K562 (cell line): ENCODE results near the gene S100A3. TPM values are rescaled to one million over a fixed set of nuclear protein-coding genes. Genes with fewer than 3 reads are reported as not detected.

Experiments
- ATAC-seq: fragments of 200-7000 bp; cut with Tn5 transposase; 3 replicates; pipeline ENCODE4 v1.9.1; 2020; ENCODE audit warnings: moderate library complexity
- BruUV-seq: library from RNA; stranded (reverse); fragments of 400-500 nt; replicated peaks from 2 replicates; lab custom pipeline; 2021; lab: Mats Ljungman, UMichigan
- CTCF ChIA-PET: fragments of 300-600 bp; formaldehyde crosslinking; extraction: SDS; loops from one replicate; lab custom pipeline; 2021; ENCODE audit warnings: low intra/inter-chr PET ratio; lab: Yijun Ruan, JAX
- POLR2A ChIA-PET: fragments of 300-600, 350-650 bp; sonication (Branson Sonifier 250); formaldehyde crosslinking; extraction: SDS; loops from one replicate; lab custom pipeline; 2021; ENCODE audit warnings: antibody characterized with exemption, inconsistent platforms; lab: Yijun Ruan, JAX
- DNase-seq, 4 experiments: peaks; one replicate each; pipeline versions ENCODE4 v3.0.0 to v3.0.0-alpha.2; 2011 to 2018; ENCODE audit warnings: low spot score in 3 of 4, mixed read lengths in 3 of 4; ENCODE audit errors: extremely low read depth in 1 of 4
- FAIRE-seq: peaks from 2 replicates; lab custom pipeline; 2011; peaks lifted over from hg19 to GRCh38; lab: Jason Lieb, UNC
- H2AFZ ChIP-seq: 2 replicates; pipeline ENCODE4 v1.6.0; 2011; ENCODE audit warnings: low read depth, low read length, control low read depth, inconsistent platforms
- H3K27ac ChIP-seq: fragments of 200-600 bp; 3 replicates; pipeline ENCODE4 v1.8.0; 2011; ENCODE audit warnings: low read depth, mild to moderate bottlenecking, control low read depth, inconsistent platforms, low read length, moderate library complexity, mixed read lengths; ENCODE audit errors: extremely low read depth
- H3K27me3 ChIP-seq, 2 experiments: fragments of 300-600 bp in 1 of 2; 2 replicates in 1 of 2; 3 replicates in 1 of 2; pipeline versions ENCODE4 v1.6.0 to v1.8.0; 2011; ENCODE audit warnings: inconsistent platforms in 2 of 2, low read length in 2 of 2, mild to moderate bottlenecking in 1 of 2, mixed read lengths in 1 of 2, moderate library complexity in 1 of 2; ENCODE audit not compliant: control insufficient read depth in 2 of 2, insufficient read depth in 2 of 2
- H3K36me3 ChIP-seq: fragments of 300-600 bp; 3 replicates; pipeline ENCODE4 v1.8.0; 2011; ENCODE audit warnings: mild to moderate bottlenecking, low read length, inconsistent platforms; ENCODE audit not compliant: control insufficient read depth, insufficient read depth
- H3K4me1 ChIP-seq, 2 experiments: fragments of 200-600 bp in 1 of 2; replicated peaks in 1 of 2; 2 replicates in 1 of 2; 3 replicates in 1 of 2; pipeline versions ENCODE4 v1.5.1 to v1.8.0; 2011; ENCODE audit warnings: inconsistent platforms in 2 of 2, low read length in 2 of 2, mild to moderate bottlenecking in 1 of 2, mixed read lengths in 1 of 2, moderate library complexity in 1 of 2; ENCODE audit not compliant: control insufficient read depth in 2 of 2, insufficient read depth in 2 of 2
- H3K4me2 ChIP-seq: 2 replicates; pipeline ENCODE4 v1.6.1; 2011; ENCODE audit warnings: low read length, control low read depth, inconsistent platforms, mixed read lengths; ENCODE audit not compliant: insufficient read depth
- H3K4me3 ChIP-seq: fragments of 200-600 bp; sonication (generic), shearing (Covaris generic); 2 replicates; pipeline ENCODE4 v1.5.1; 2016; ENCODE audit warnings: control low read depth, inconsistent platforms
- H3K79me2 ChIP-seq: fragments of 200-600 bp; 3 replicates; pipeline ENCODE4 v1.8.0; 2011; ENCODE audit warnings: low read length, inconsistent platforms; ENCODE audit not compliant: control insufficient read depth, insufficient read depth
- H3K9ac ChIP-seq, 2 experiments: 2 replicates each; pipeline versions ENCODE4 v1.6.0 to v1.6.1; 2011; ENCODE audit warnings: low read depth in 2 of 2, low read length in 2 of 2, control low read depth in 1 of 2, inconsistent platforms in 1 of 2, mild to moderate bottlenecking in 1 of 2, mixed read lengths in 1 of 2; ENCODE audit not compliant: insufficient read depth in 1 of 2
- H3K9me1 ChIP-seq: one replicate; pipeline ENCODE4 v1.6.0; 2011; ENCODE audit warnings: inconsistent platforms, mild to moderate bottlenecking, low read length, moderate library complexity; ENCODE audit not compliant: control insufficient read depth, insufficient read depth
- H3K9me3 ChIP-seq: replicated peaks from 2 replicates; pipeline ENCODE4 v1.5.1; 2011; ENCODE audit warnings: low read depth, low read length, inconsistent platforms; ENCODE audit not compliant: control insufficient read depth, insufficient read depth
- H4K20me1 ChIP-seq: replicated peaks from 2 replicates; pipeline ENCODE4 v1.6.1; 2011; ENCODE audit warnings: low read length, inconsistent platforms, mixed read lengths; ENCODE audit not compliant: control insufficient read depth, insufficient read depth
- CREB3 ChIP-seq: fragments of 450-650 bp; conservative IDR thresholded peaks from 2 replicates; pipeline ENCODE4 v1.6.1; 2016; ENCODE audit warnings: missing genetic modification characterization, low read depth, mild to moderate bottlenecking, missing compliant biosample characterization, moderate library complexity
- HES1 ChIP-seq: fragments of 450-650 bp; IDR thresholded peaks from 2 replicates; pipeline ENCODE4 v1.6.1; 2016; ENCODE audit warnings: low read depth, mild to moderate bottlenecking, moderate library complexity
- KLF10 ChIP-seq: fragments of 250-450 bp; sonication (Bioruptor Pico); IDR thresholded peaks from 2 replicates; pipeline ENCODE4 v1.6.1; 2021; ENCODE audit warnings: matching md5 sums
- MCM2 ChIP-seq: fragments of 450-650 bp; IDR thresholded peaks from 2 replicates; pipeline ENCODE4 v1.6.1; 2017; ENCODE audit warnings: low read depth, mild to moderate bottlenecking
- MEIS2 ChIP-seq: fragments of 450-650 bp; IDR thresholded peaks from 2 replicates; pipeline ENCODE4 v1.6.1; 2014; ENCODE audit warnings: mild to moderate bottlenecking; ENCODE audit not compliant: partially characterized antibody
- POLR2B ChIP-seq: fragments of 450-650 bp; IDR thresholded peaks from 2 replicates; pipeline ENCODE4 v1.6.1; 2018; ENCODE audit warnings: low read depth; ENCODE audit not compliant: partially characterized antibody
- PRPF4 ChIP-seq: fragments of 200-400 bp; formaldehyde crosslinking; IDR thresholded peaks from one replicate; pipeline ENCODE4 v1.6.1; 2017; ENCODE audit warnings: low read length, low read depth, mild to moderate bottlenecking; ENCODE audit not compliant: insufficient read depth, poor library complexity, severe bottlenecking
- SMARCA4 ChIP-seq: fragments of 450-650 bp; IDR thresholded peaks from 2 replicates; pipeline ENCODE4 v1.6.1; 2016
- TCF3 ChIP-seq: sonication (generic); formaldehyde crosslinking; IDR thresholded peaks from 2 replicates; pipeline ENCODE4 v1.4.0; 2020; ENCODE audit warnings: mild to moderate bottlenecking, missing genetic modification reagents
- U2AF1 ChIP-seq: fragments of 200-400 bp; formaldehyde crosslinking; optimal IDR thresholded peaks from 2 replicates; pipeline ENCODE3; 2017; ENCODE audit warnings: mild to moderate bottlenecking, low read depth, low read length, moderate library complexity
- XRCC5 ChIP-seq: fragments of 200-400 bp; formaldehyde crosslinking; IDR thresholded peaks from 2 replicates; pipeline ENCODE4 v1.6.1; 2017; ENCODE audit warnings: low read depth, mild to moderate bottlenecking, low read length
- ZC3H4 ChIP-seq: sonication (generic); formaldehyde crosslinking; IDR thresholded peaks from 2 replicates; pipeline ENCODE4 v1.9.0; 2021; ENCODE audit warnings: missing genetic modification reagents, borderline replicate concordance
- ZNF165 ChIP-seq: fragments of 250-450 bp; sonication (Bioruptor Pico); IDR thresholded peaks from 2 replicates; pipeline ENCODE4 v1.4.0; 2020; ENCODE audit warnings: borderline replicate concordance
- ZNF586 ChIP-seq: fragments of 450-650 bp; formaldehyde crosslinking; conservative IDR thresholded peaks from 2 replicates; pipeline ENCODE4 v1.4.0; 2020; ENCODE audit warnings: mild to moderate bottlenecking, moderate library complexity
- ZNF707 ChIP-seq: fragments of 250-450 bp; sonication (Bioruptor Pico); conservative IDR thresholded peaks from 2 replicates; pipeline ENCODE4 v1.8.0; 2022; ENCODE audit warnings: inconsistent platforms, mild to moderate bottlenecking, moderate library complexity
- ZNF780A ChIP-seq: fragments of 250-450 bp; sonication (Bioruptor Pico); IDR thresholded peaks from 2 replicates; pipeline ENCODE4 v1.5.0; 2021; ENCODE audit warnings: mild to moderate bottlenecking
- WGBS: fragments of 100-300 bp; shearing (Covaris generic); methylation state at CpG from one replicate; pipeline ENCODE4 v1.1.6; 2016; ENCODE audit warnings: low coverage, mixed read lengths; ENCODE audit not compliant: insufficient coverage; ENCODE audit errors: missing lambda C conversion rate; 5-methylcytosine and 5-hydroxymethylcytosine counted together
- in situ Hi-C: fragments of 300-500 bp; cut with MboI; formaldehyde crosslinking; loops from 4 replicates; pipeline ENCODE4 v1.15.0; 2018; ENCODE audit warnings: inconsistent platforms, mixed read lengths
- intact Hi-C: fragments of 100-400 bp; cut with micrococcal nuclease; formaldehyde crosslinking; loops from 2 replicates; pipeline ENCODE4 v1.14.2; 2022
- polyA plus RNA-seq, 8 experiments: library from polyadenylated mRNA; depleted of rRNA in 4 of 8; stranded (reverse) in 5 of 8; unstranded in 3 of 8; fragments of >200 nt; fragmentation: Nextera tagmentation in 2 of 8; fragmentation: Illumina TruSeq in 1 of 8; extraction: Ambion mirVana in 2 of 8; extraction: Trizol in 1 of 8; gene quantifications; 2 replicates each; pipeline versions ENCODE4 v1.2.1 to v1.2.3, GENCODE V29; 2011 to 2014; ENCODE audit warnings: inconsistent platforms in 1 of 8, missing spikeins in 1 of 8
- total RNA-seq, 7 experiments: library from RNA; depleted of rRNA in 6 of 7; stranded (reverse); fragments of >200 nt in 6 of 7; fragmentation: Illumina TruSeq in 2 of 7; extraction: Trizol in 2 of 7; gene quantifications; 2 replicates each; pipeline versions ENCODE4 v1.2.1 to v1.2.3, GENCODE V29; 2011 to 2021; ENCODE audit warnings: low replicate concordance in 1 of 7

S100A3 gene
- total and polyA plus RNA-seq, 9 of the 15 experiments (the other 6 are each of a cell fraction or from before 2014, with no cell fraction given) = 0.08 to 1.7 (median 0.18) TPM; not detected in 4

- no peak for DNase-seq
- in situ Hi-C loops = no loop called here
- FAIRE-seq = no peak
- Histone ChIP-seq H3K27ac (no peak overlapping the region), H3K36me3 (no peaks in the 10 kb centered on the region), H3K79me2 (no peaks in the 10 kb centered on the region), H3K27me3 (no peaks in the 10 kb centered on the region), H3K4me1 (peaks cover 9 to 13% of the 10 kb centered on the region in 2 experiments; a peak in 4 of 5 replicates), H3K9ac (no peak overlapping the region), H3K9me3 (peaks cover 2% of the 10 kb centered on the region; the same call in 1 of the 2 replicates), H2AFZ (0 out of 2 replicates have a peak overlapping the region, but pooled peaks have one; percentile 4), H3K4me3 (no peak overlapping the region), H3K4me2 (no peak overlapping the region), H3K9me1 (no peaks in the 10 kb centered on the region), H4K20me1 (no peaks in the 10 kb centered on the region)
- POLR2A ChIA-PET = interaction anchor here (0.6 to 1.8 kb wide), 9 partner anchors 11 to 140 kb away, joined by 3 to 7 read pairs (median 4); no protein-coding TSS in a partner anchor
- WGBS = 53% methylated on average over 4 of the region's 4 CpGs
- CTCF ChIA-PET = no interaction called here
- TF ChIP-seq U2AF1 (no peak), TCF3 (CRISPR knock-in tag) (no peak), CREB3 (no peak), ZNF780A (CRISPR knock-in tag) (no peak), ZNF586 (CRISPR knock-in tag) (no peak), ZC3H4 (no peak), HES1 (no peak), MEIS2 (no peak), ZNF165 (CRISPR knock-in tag) (no peak), POLR2B (no peak), ZNF707 (no peak), XRCC5 (no peak), KLF10 (CRISPR knock-in tag) (no peak), MCM2 (no peak), SMARCA4 (no peak), PRPF4 (no peak)
- ATAC-seq = no peak
- intact Hi-C loops = no loop called here
- no TSS peak for BruUV-seq
Observed at GRCh38 chr1:153520818-153521476, 28.1 kb downstream of the S100A3 start.
